Nephron progenitor cell (in vitro differentiated cells): Measurements from ENCODE around the gene TRIP6.

ENCODE experiments used
- DNase-seq: peaks from one replicate; pipeline ENCODE4 v3.0.0; 2021
- H3K27ac Mint-ChIP-seq: 2 replicates; pipeline ENCODE4 v1.8.0; 2021; ENCODE audit warnings: mild to moderate bottlenecking, moderate library complexity, mixed read lengths
- H3K27me3 Mint-ChIP-seq: 2 replicates; pipeline ENCODE4 v1.8.0; 2021; ENCODE audit warnings: mild to moderate bottlenecking, low read depth, mixed read lengths; ENCODE audit not compliant: poor library complexity
- H3K36me3 Mint-ChIP-seq: 2 replicates; pipeline ENCODE4 v1.8.0; 2021; ENCODE audit warnings: low read depth, mixed read lengths
- H3K4me1 Mint-ChIP-seq: 2 replicates; pipeline ENCODE4 v1.8.0; 2021; ENCODE audit warnings: mixed read lengths
- H3K4me3 Mint-ChIP-seq: 2 replicates; pipeline ENCODE4 v1.8.0; 2021; ENCODE audit warnings: mild to moderate bottlenecking, moderate library complexity, mixed read lengths
- H3K9me3 Mint-ChIP-seq: 2 replicates; pipeline ENCODE4 v1.8.0; 2021; ENCODE audit warnings: mild to moderate bottlenecking, moderate library complexity, mixed read lengths
- CTCF ChIP-seq: fragments of 200-600 bp; sonication (generic); IDR thresholded peaks from 2 replicates; pipeline ENCODE4 v1.5.0; 2021; ENCODE audit warnings: antibody characterized with exemption

Gene TRIP6

GRCh38 chr7:100865372-100865911, 1.7 kb upstream of the TRIP6 start:
- Mint-ChIP-seq H3K4me3 (peak overlapping the region; percentile 56), H3K36me3 (peaks cover 11% of the 10 kb centered on the region), H3K4me1 (peaks cover 21% of the 10 kb centered on the region), H3K27me3 (no peaks in the 10 kb centered on the region), H3K27ac (no peak overlapping the region), H3K9me3 (no peaks in the 10 kb centered on the region)
- no peak for DNase-seq
- TF ChIP-seq CTCF = no peak

GRCh38 chr7:100865938-100866728, 1.1 kb upstream of the TRIP6 start:
- no peaks in the 10 kb centered on the region for H3K9me3 Mint-ChIP-seq
- no peak for TF ChIP-seq CTCF
- H3K27me3 Mint-ChIP-seq = no peaks in the 10 kb centered on the region
- peak overlapping the region; percentile 98 for H3K4me3 Mint-ChIP-seq
- peaks cover 21% of the 10 kb centered on the region for H3K4me1 Mint-ChIP-seq
- no peak overlapping the region for H3K27ac Mint-ChIP-seq
- H3K36me3 Mint-ChIP-seq = peaks cover 15% of the 10 kb centered on the region
- DNase-seq = no peak

- Mint-ChIP-seq H3K27ac (no peak overlapping the region), H3K36me3 (peaks cover 19% of the 10 kb centered on the region), H3K4me1 (peaks cover 21% of the 10 kb centered on the region), H3K9me3 (no peaks in the 10 kb centered on the region), H3K4me3 (peak overlapping the region; percentile 98), H3K27me3 (no peaks in the 10 kb centered on the region)
- no peak for TF ChIP-seq CTCF
- no peak for DNase-seq
Measured at GRCh38 chr7:100866729-100867039, 503 bp upstream of the TRIP6 start.

GRCh38 chr7:100867776-100868485, 744 bp downstream of the TRIP6 start:
- Mint-ChIP-seq H3K4me3 (peak overlapping the region; percentile 98), H3K27ac (peak overlapping the region; percentile 42), H3K27me3 (no peaks in the 10 kb centered on the region), H3K9me3 (no peaks in the 10 kb centered on the region), H3K4me1 (peaks cover 21% of the 10 kb centered on the region), H3K36me3 (peaks cover 18% of the 10 kb centered on the region)
- DNase-seq = no peak
- TF ChIP-seq CTCF = no peak

- Mint-ChIP-seq H3K27me3 (peaks cover 3% of the 10 kb centered on the region), H3K4me3 (peak overlapping the region; percentile 99), H3K9me3 (no peaks in the 10 kb centered on the region), H3K27ac (peak overlapping the region; percentile 100), H3K4me1 (peaks cover 45% of the 10 kb centered on the region), H3K36me3 (peaks cover 67% of the 10 kb centered on the region)
- no peak for TF ChIP-seq CTCF
- no peak for DNase-seq
Measured at GRCh38 chr7:100873599-100874299, 6.6 kb downstream of the TRIP6 start.
